IMR-90 (cell line): ENCODE measurements around the gene CD2BP2. TPM values are rescaled to one million over a fixed set of nuclear protein-coding genes. Genes with fewer than 3 reads are reported as not detected.

Experiments
- ATAC-seq: fragments of 200-7000 bp; cut with Tn5 transposase; 2 replicates; pipeline ENCODE4 v1.9.1; 2020; ENCODE audit warnings: low read depth, mild to moderate bottlenecking, moderate library complexity
- BruUV-seq: library from RNA; stranded (reverse); fragments of 400-500 nt; replicated peaks from 2 replicates; lab custom pipeline; 2021; lab: Mats Ljungman, UMichigan
- CTCF ChIA-PET: fragments of 300-600 bp; formaldehyde crosslinking; extraction: SDS; loops from one replicate; lab custom pipeline; 2021; ENCODE audit warnings: antibody characterized with exemption; lab: Yijun Ruan, JAX
- POLR2A ChIA-PET: fragments of 300-600 bp; sonication (Branson Sonifier 250); formaldehyde crosslinking; loops from one replicate; lab custom pipeline; 2022; ENCODE audit warnings: antibody characterized with exemption; ENCODE audit not compliant: unreplicated experiment; lab: Charles Lee
- DNase-seq: peaks from one replicate; pipeline ENCODE4 v3.0.0; 2013
- H2AFZ ChIP-seq: replicated peaks from 2 replicates; pipeline ENCODE3; 2013; ENCODE audit warnings: low read length, mild to moderate bottlenecking; ENCODE audit not compliant: poor library complexity
- H2AK5ac ChIP-seq: 2 replicates; pipeline ENCODE4 v1.6.1; 2013; ENCODE audit warnings: low read depth, low read length, inconsistent platforms
- H2AK9ac ChIP-seq: replicated peaks from 2 replicates; pipeline ENCODE3; 2013; ENCODE audit warnings: mild to moderate bottlenecking, low read depth, low read length, moderate library complexity; ENCODE audit not compliant: poor library complexity
- H2BK120ac ChIP-seq: 2 replicates; pipeline ENCODE4 v1.6.1; 2013; ENCODE audit warnings: low read depth, low read length, inconsistent platforms
- H2BK15ac ChIP-seq: 3 replicates; pipeline ENCODE4 v1.6.1; 2013; ENCODE audit warnings: low read depth, low read length, inconsistent platforms
- H2BK20ac ChIP-seq: 2 replicates; pipeline ENCODE4 v1.6.1; 2013; ENCODE audit warnings: low read depth, mild to moderate bottlenecking, inconsistent platforms, low read length, moderate library complexity
- H2BK5ac ChIP-seq: 2 replicates; pipeline ENCODE4 v1.6.1; 2013; ENCODE audit warnings: mild to moderate bottlenecking, low read depth, low read length, inconsistent platforms; ENCODE audit not compliant: poor library complexity, severe bottlenecking
- H3K14ac ChIP-seq: replicated peaks from 2 replicates; pipeline ENCODE4 v1.6.1; 2013; ENCODE audit warnings: low read depth, low read length, inconsistent platforms
- H3K18ac ChIP-seq: 2 replicates; pipeline ENCODE4 v1.6.1; 2013; ENCODE audit warnings: low read depth, low read length, control low read depth
- H3K23ac ChIP-seq: 2 replicates; pipeline ENCODE4 v1.6.1; 2013; ENCODE audit warnings: low read depth, low read length, inconsistent platforms
- H3K27ac ChIP-seq: 2 replicates; pipeline ENCODE4 v1.5.1; 2013; ENCODE audit warnings: mild to moderate bottlenecking, control low read depth, low read length; ENCODE audit not compliant: insufficient read depth
- H3K27me3 ChIP-seq: 2 replicates; pipeline ENCODE4 v1.6.1; 2013; ENCODE audit warnings: low read length; ENCODE audit not compliant: control insufficient read depth, insufficient read depth
- H3K36me3 ChIP-seq: 2 replicates; pipeline ENCODE4 v1.6.1; 2013; ENCODE audit warnings: low read length, mixed read lengths; ENCODE audit not compliant: control insufficient read depth, insufficient read depth
- H3K4ac ChIP-seq: 2 replicates; pipeline ENCODE4 v1.6.1; 2013; ENCODE audit warnings: low read depth, low read length, inconsistent platforms
- H3K4me1 ChIP-seq: 2 replicates; pipeline ENCODE4 v1.6.1; 2013; ENCODE audit warnings: low read length, mixed read lengths; ENCODE audit not compliant: control insufficient read depth, insufficient read depth
- H3K4me2 ChIP-seq: 2 replicates; pipeline ENCODE4 v1.6.1; 2013; ENCODE audit warnings: low read depth, mild to moderate bottlenecking, control low read depth, low read length, moderate library complexity
- H3K4me3 ChIP-seq: 2 replicates; pipeline ENCODE4 v1.5.1; 2013; ENCODE audit warnings: low read depth, mild to moderate bottlenecking, control low read depth, low read length, moderate library complexity; ENCODE audit not compliant: insufficient read depth
- H3K56ac ChIP-seq: 2 replicates; pipeline ENCODE4 v1.6.1; 2013; ENCODE audit warnings: low read length, inconsistent platforms; ENCODE audit not compliant: insufficient read depth; ENCODE audit errors: extremely low read depth
- H3K79me1 ChIP-seq, 2 experiments: 2 replicates each; pipeline ENCODE4 v1.6.1; 2013; ENCODE audit warnings: low read length in 2 of 2, inconsistent platforms in 1 of 2, low read depth in 1 of 2
- H3K9ac ChIP-seq: 2 replicates; pipeline ENCODE4 v1.6.1; 2013; ENCODE audit warnings: low read depth, low read length, control low read depth
- H3K9me1 ChIP-seq: 2 replicates; pipeline ENCODE4 v1.6.1; 2013; ENCODE audit warnings: low read length, inconsistent platforms; ENCODE audit not compliant: insufficient read depth
- H3K9me3 ChIP-seq: 2 replicates; pipeline ENCODE4 v1.6.1; 2013; ENCODE audit warnings: low read length; ENCODE audit not compliant: control insufficient read depth, insufficient read depth
- H4K20me1 ChIP-seq: 2 replicates; pipeline ENCODE4 v1.6.1; 2013; ENCODE audit warnings: low read length, inconsistent platforms; ENCODE audit not compliant: insufficient read depth
- H4K5ac ChIP-seq: 2 replicates; pipeline ENCODE4 v1.6.1; 2013; ENCODE audit warnings: mild to moderate bottlenecking, low read depth, low read length, control low read depth
- H4K8ac ChIP-seq, 2 experiments: 2 replicates each; pipeline ENCODE4 v1.6.1; 2013; ENCODE audit warnings: low read depth in 2 of 2, low read length in 2 of 2, control low read depth in 1 of 2, inconsistent platforms in 1 of 2
- H4K91ac ChIP-seq: 2 replicates; pipeline ENCODE4 v1.6.1; 2013; ENCODE audit warnings: low read depth, low read length, inconsistent platforms; ENCODE audit not compliant: insufficient read depth
- BHLHE40 ChIP-seq: fragments of 150-350 bp; IDR thresholded peaks from 2 replicates; pipeline ENCODE4 v1.6.1; 2016; ENCODE audit warnings: mild to moderate bottlenecking, low read depth, low read length
- CEBPB ChIP-seq: IDR thresholded peaks from 2 replicates; pipeline ENCODE4 v1.6.1; 2012; ENCODE audit warnings: low read depth, low read length, improper control_type of control experiment
- CHD1 ChIP-seq: IDR thresholded peaks from 2 replicates; pipeline ENCODE4 v1.6.1; 2012; ENCODE audit warnings: low read depth, low read length, improper control_type of control experiment
- FOS ChIP-seq: fragments of 150-350 bp; IDR thresholded peaks from 2 replicates; pipeline ENCODE4 v1.6.1; 2016; ENCODE audit warnings: low read depth, low read length
- MAFK ChIP-seq: IDR thresholded peaks from 2 replicates; pipeline ENCODE4 v1.6.1; 2012; ENCODE audit warnings: low read depth, low read length, improper control_type of control experiment
- MAZ ChIP-seq: IDR thresholded peaks from 2 replicates; pipeline ENCODE4 v1.6.1; 2012; ENCODE audit warnings: low read depth, mild to moderate bottlenecking, low read length, improper control_type of control experiment, moderate library complexity, borderline replicate concordance
- MXI1 ChIP-seq: IDR thresholded peaks from 2 replicates; pipeline ENCODE4 v1.6.1; 2012; ENCODE audit warnings: low read depth, mild to moderate bottlenecking, low read length, moderate library complexity, borderline replicate concordance
- NFE2L2 ChIP-seq: fragments of 150-350 bp; IDR thresholded peaks from 2 replicates; pipeline ENCODE4 v1.6.1; 2016; ENCODE audit warnings: low read depth, mild to moderate bottlenecking, low read length
- POLR2A ChIP-seq: IDR thresholded peaks from 2 replicates; pipeline ENCODE4 v1.6.1; 2012; ENCODE audit warnings: mild to moderate bottlenecking, low read depth, low read length
- RAD21 ChIP-seq: IDR thresholded peaks from 2 replicates; pipeline ENCODE4 v1.6.1; 2012; ENCODE audit warnings: low read length, improper control_type of control experiment
- RCOR1 ChIP-seq: IDR thresholded peaks from 2 replicates; pipeline ENCODE4 v1.6.1; 2012; ENCODE audit warnings: mild to moderate bottlenecking, low read length, improper control_type of control experiment; ENCODE audit not compliant: insufficient replicate concordance
- RFX5 ChIP-seq: IDR thresholded peaks from 2 replicates; pipeline ENCODE4 v1.8.0; 2012; ENCODE audit warnings: low read depth, mild to moderate bottlenecking, low read length, moderate library complexity
- SMC3 ChIP-seq: fragments of 150-350 bp; IDR thresholded peaks from 2 replicates; pipeline ENCODE4 v1.6.1; 2016; ENCODE audit warnings: low read depth, mild to moderate bottlenecking, antibody characterized with exemption, low read length, moderate library complexity
- USF2 ChIP-seq: fragments of 150-350 bp; IDR thresholded peaks from 2 replicates; pipeline ENCODE4 v1.6.1; 2017; ENCODE audit warnings: mild to moderate bottlenecking, antibody characterized with exemption, low read length, low read depth
- WGBS, 2 experiments: methylation state at CpG; one replicate each; pipeline versions ENCODE4 v1.1.5 to v1.1.7; 2013; ENCODE audit warnings: missing lambda C conversion rate in 2 of 2; ENCODE audit not compliant: insufficient read length in 1 of 2; ENCODE audit errors: extremely low coverage in 2 of 2; 5-methylcytosine and 5-hydroxymethylcytosine counted together
- dilution Hi-C: fragments of 300-500 bp; cut with HindIII; formaldehyde crosslinking; loops from one replicate; pipeline ENCODE4 v1.14.3; 2018; ENCODE audit warnings: low sequenced_read_pairs; ENCODE audit not compliant: unreplicated experiment
- in situ Hi-C: fragments of 300-500 bp; cut with MboI; formaldehyde crosslinking; loops from 3 replicates; pipeline ENCODE4 v1.14.3; 2019; ENCODE audit warnings: low sequenced_read_pairs, inconsistent platforms, mixed read lengths
- intact Hi-C: fragments of 100-400 bp; cut with micrococcal nuclease; formaldehyde crosslinking; loops from 2 replicates; pipeline ENCODE4 v1.10.0; 2022
- polyA plus RNA-seq, 3 experiments: library from polyadenylated mRNA; depleted of rRNA; stranded (reverse); fragments of >200 nt; gene quantifications; 2 replicates each; pipeline ENCODE4 v1.2.3, GENCODE V29; 2012; ENCODE audit warnings: low replicate concordance in 1 of 3
- total RNA-seq: library from RNA; depleted of rRNA; stranded (reverse); fragments of >200 nt; gene quantifications from 2 replicates; pipeline ENCODE4 v1.2.3, GENCODE V29; 2012
- TF ChIP-seq, protein P1 (sequence below): fragments of 150-350 bp; IDR thresholded peaks from 2 replicates; pipeline ENCODE4 v1.6.1; 2016; ENCODE audit warnings: low read depth, mild to moderate bottlenecking, low read length, moderate library complexity, borderline replicate concordance
- TF ChIP-seq, protein P2 (sequence below): conservative IDR thresholded peaks from 2 replicates; pipeline ENCODE4 v1.5.1; 2012; ENCODE audit warnings: mild to moderate bottlenecking, low read depth, low read length, improper control_type of control experiment

CD2BP2 gene
- total and polyA plus RNA-seq, 2 of the 4 experiments (the other 2 are of a cell fraction), result 29.6 to 41.1 TPM

DNA sequence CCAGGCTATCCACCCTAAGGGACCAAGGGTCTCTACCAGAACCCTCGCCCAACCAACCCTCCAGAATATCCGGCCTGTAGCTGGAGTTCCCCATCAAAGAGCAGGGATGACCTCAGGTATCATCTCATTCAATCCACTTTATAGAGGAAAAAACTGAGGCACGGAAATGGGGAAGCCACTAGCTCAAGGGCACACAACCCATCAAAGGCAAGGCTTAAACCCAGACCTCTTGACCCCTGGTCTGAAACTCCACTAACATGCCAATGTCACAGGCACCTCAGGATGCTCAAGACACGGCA lies 13.6 kb upstream of the CD2BP2 start:
- peak overlapping the region; percentile 87 for H3K23ac ChIP-seq
- no TSS peak for BruUV-seq
- H2AFZ ChIP-seq, result peak overlapping the region; percentile 64
- no peak overlapping the region for H4K5ac ChIP-seq
- H3K14ac ChIP-seq, result peak overlapping the region; percentile 96
- CTCF ChIA-PET, result interaction anchor here (1.0 kb wide), 1 partner anchor 26 kb away, joined by 3 read pairs; the partner anchor contains the start of gene ZNF48
- H2AK5ac ChIP-seq, result peak overlapping the region; percentile 90
- H2BK120ac ChIP-seq, result no peak overlapping the region
- H4K91ac ChIP-seq, result peak overlapping the region; percentile 2; the same call in 1 of the 2 replicates
- H3K79me1 ChIP-seq, result peaks cover 4 to 58% of the 10 kb centered on the region in 2 experiments; a peak in 3 of 4 replicates
- H2BK5ac ChIP-seq, result peak overlapping the region; percentile 66
- peak overlapping the region; percentile 79 for H3K4ac ChIP-seq
- H3K27ac ChIP-seq, result peak overlapping the region; percentile 82
- ATAC-seq, result no peak
- H4K20me1 ChIP-seq, result peaks cover 46% of the 10 kb centered on the region
- intact Hi-C loops, result loop anchor here (1.0 to 2.0 kb wide), 2 partner anchors 41 to 276 kb away; no protein-coding TSS in a partner anchor
- no peak overlapping the region for H2BK15ac ChIP-seq
- H3K9ac ChIP-seq, result peak overlapping the region; percentile 90
- no peak overlapping the region for H2BK20ac ChIP-seq
- no peak for TF ChIP-seq CEBPB
- no peak for TF ChIP-seq RFX5
- no peak for TF ChIP-seq NFE2L2
- TF ChIP-seq BHLHE40, result no peak
- TF ChIP-seq, protein P1, sequence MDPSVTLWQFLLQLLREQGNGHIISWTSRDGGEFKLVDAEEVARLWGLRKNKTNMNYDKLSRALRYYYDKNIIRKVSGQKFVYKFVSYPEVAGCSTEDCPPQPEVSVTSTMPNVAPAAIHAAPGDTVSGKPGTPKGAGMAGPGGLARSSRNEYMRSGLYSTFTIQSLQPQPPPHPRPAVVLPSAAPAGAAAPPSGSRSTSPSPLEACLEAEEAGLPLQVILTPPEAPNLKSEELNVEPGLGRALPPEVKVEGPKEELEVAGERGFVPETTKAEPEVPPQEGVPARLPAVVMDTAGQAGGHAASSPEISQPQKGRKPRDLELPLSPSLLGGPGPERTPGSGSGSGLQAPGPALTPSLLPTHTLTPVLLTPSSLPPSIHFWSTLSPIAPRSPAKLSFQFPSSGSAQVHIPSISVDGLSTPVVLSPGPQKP, result no peak
- TF ChIP-seq RCOR1, result no peak
- TF ChIP-seq USF2, result no peak
- TF ChIP-seq MXI1, result no peak
- TF ChIP-seq, protein P2, sequence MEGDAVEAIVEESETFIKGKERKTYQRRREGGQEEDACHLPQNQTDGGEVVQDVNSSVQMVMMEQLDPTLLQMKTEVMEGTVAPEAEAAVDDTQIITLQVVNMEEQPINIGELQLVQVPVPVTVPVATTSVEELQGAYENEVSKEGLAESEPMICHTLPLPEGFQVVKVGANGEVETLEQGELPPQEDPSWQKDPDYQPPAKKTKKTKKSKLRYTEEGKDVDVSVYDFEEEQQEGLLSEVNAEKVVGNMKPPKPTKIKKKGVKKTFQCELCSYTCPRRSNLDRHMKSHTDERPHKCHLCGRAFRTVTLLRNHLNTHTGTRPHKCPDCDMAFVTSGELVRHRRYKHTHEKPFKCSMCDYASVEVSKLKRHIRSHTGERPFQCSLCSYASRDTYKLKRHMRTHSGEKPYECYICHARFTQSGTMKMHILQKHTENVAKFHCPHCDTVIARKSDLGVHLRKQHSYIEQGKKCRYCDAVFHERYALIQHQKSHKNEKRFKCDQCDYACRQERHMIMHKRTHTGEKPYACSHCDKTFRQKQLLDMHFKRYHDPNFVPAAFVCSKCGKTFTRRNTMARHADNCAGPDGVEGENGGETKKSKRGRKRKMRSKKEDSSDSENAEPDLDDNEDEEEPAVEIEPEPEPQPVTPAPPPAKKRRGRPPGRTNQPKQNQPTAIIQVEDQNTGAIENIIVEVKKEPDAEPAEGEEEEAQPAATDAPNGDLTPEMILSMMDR, result no peak
- no peak for TF ChIP-seq CHD1
- no peak for TF ChIP-seq MAFK
- no peak for TF ChIP-seq RAD21
- no peak for TF ChIP-seq MAZ
- no peak for TF ChIP-seq FOS
- no peak for TF ChIP-seq POLR2A
- TF ChIP-seq SMC3, result no peak
- no CpG with 5 or more reads among the region's 4 CpGs for WGBS, 2 experiments
- dilution Hi-C loops, result no loop called here
- no peaks in the 10 kb centered on the region for H3K9me3 ChIP-seq
- peaks cover 14% of the 10 kb centered on the region; the same call in 1 of the 2 replicates for H3K36me3 ChIP-seq
- H3K56ac ChIP-seq, result peak overlapping the region; percentile 45
- in situ Hi-C loops, result no loop called here
- H3K27me3 ChIP-seq, result no peaks in the 10 kb centered on the region
- peak overlapping the region; percentile 99 for H2AK9ac ChIP-seq
- peaks cover 17% of the 10 kb centered on the region for H3K9me1 ChIP-seq
- H3K4me2 ChIP-seq, result peak overlapping the region; percentile 99
- H3K4me3 ChIP-seq, result peak overlapping the region; percentile 86
- H3K4me1 ChIP-seq, result peaks cover 3% of the 10 kb centered on the region; the same call in 1 of the 2 replicates
- no peak overlapping the region for H3K18ac ChIP-seq
- POLR2A ChIA-PET, result no interaction called here
- DNase-seq, result no peak
- H4K8ac ChIP-seq, result peak overlapping the region in 1 of 2 experiments; percentile 28; a peak in 1 of 4 replicates
